ENCODE data around the gene RANBP9. TPM values are rescaled to one million over a fixed set of nuclear protein-coding genes. Genes with fewer than 3 reads are reported as not detected.

Gene RANBP9
- total RNA-seq, 1 donor: 61.4 TPM

Other genes starting within 250 kb of the RANBP9 start
- gene GFOD1, start 224.2 kb downstream of the RANBP9 start, total RNA-seq: 10.3 TPM
- 6.2 TPM for gene SIRT5, start 137.2 kb downstream of the RANBP9 start, total RNA-seq
- 46.2 TPM for gene NOL7, start 96.5 kb downstream of the RANBP9 start, total RNA-seq
- 5.5 TPM for gene MCUR1, start 102.7 kb upstream of the RANBP9 start, total RNA-seq
- gene RNF182, start 213.1 kb upstream of the RANBP9 start, total RNA-seq: not detected

All from mononuclear cell (primary cell).